BJ (cell line): ENCODE measurements around the gene COBL. TPM values are rescaled to one million over a fixed set of nuclear protein-coding genes. Genes with fewer than 3 reads are reported as not detected.

Experiments used
- CTCF ChIA-PET: fragments of 350-600 bp; formaldehyde crosslinking; extraction: SDS; loops from one replicate; lab custom pipeline; 2021; ENCODE audit warnings: antibody characterized with exemption, inconsistent platforms; lab: Yijun Ruan, JAX
- POLR2A ChIA-PET: fragments of 300-600 bp; sonication (Branson Sonifier 250); formaldehyde crosslinking; extraction: SDS; loops from one replicate; lab custom pipeline; 2021; ENCODE audit warnings: antibody characterized with exemption; lab: Charles Lee
- DNase-seq: peaks from one replicate; pipeline ENCODE4 v3.0.0-alpha.2; 2011; ENCODE audit warnings: low read depth
- H3K27me3 ChIP-seq: 2 replicates; pipeline ENCODE4 v1.6.0; 2011; ENCODE audit warnings: low read length; ENCODE audit not compliant: control insufficient read depth, insufficient read depth
- H3K36me3 ChIP-seq: 2 replicates; pipeline ENCODE4 v1.5.1; 2011; ENCODE audit warnings: low read length; ENCODE audit not compliant: control insufficient read depth, insufficient read depth
- H3K4me3 ChIP-seq: 2 replicates; pipeline ENCODE4 v1.5.1; 2011; ENCODE audit warnings: low read depth, mild to moderate bottlenecking, control low read depth, low read length
- polyA plus RNA-seq: library from polyadenylated mRNA; depleted of rRNA; stranded (reverse); fragments of >200 nt; gene quantifications from 2 replicates; pipeline ENCODE4 v1.2.3, GENCODE V29; 2011
- TF ChIP-seq, protein P1 (sequence below): IDR thresholded peaks from 2 replicates; pipeline ENCODE4 v1.5.1; 2011; ENCODE audit warnings: low read depth, mild to moderate bottlenecking, control low read depth, inconsistent platforms, low read length, moderate library complexity; ENCODE audit not compliant: insufficient read depth

Gene COBL
- polyA plus RNA-seq, 1 experiment: not detected

DNA sequence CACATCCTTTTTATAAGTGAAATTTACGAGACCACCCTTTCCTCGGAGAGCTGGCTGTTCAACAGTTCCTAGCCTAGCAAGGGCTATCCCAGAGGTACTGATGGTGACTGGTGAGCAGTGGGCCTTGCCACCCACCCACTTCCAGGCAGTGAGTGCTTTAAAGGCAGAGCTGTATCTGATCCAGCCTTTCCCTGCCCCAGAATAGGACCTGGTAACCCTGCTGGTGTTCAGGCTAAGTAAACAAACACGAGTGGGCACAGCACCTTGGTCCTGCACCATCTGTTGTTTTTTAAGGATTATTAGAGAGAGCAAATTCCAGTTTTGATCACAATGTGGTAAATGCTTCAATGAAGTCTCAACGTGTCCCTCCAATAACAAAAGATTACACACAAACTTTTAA lies 75.7 kb downstream of the COBL start:
- TF ChIP-seq, protein P1, sequence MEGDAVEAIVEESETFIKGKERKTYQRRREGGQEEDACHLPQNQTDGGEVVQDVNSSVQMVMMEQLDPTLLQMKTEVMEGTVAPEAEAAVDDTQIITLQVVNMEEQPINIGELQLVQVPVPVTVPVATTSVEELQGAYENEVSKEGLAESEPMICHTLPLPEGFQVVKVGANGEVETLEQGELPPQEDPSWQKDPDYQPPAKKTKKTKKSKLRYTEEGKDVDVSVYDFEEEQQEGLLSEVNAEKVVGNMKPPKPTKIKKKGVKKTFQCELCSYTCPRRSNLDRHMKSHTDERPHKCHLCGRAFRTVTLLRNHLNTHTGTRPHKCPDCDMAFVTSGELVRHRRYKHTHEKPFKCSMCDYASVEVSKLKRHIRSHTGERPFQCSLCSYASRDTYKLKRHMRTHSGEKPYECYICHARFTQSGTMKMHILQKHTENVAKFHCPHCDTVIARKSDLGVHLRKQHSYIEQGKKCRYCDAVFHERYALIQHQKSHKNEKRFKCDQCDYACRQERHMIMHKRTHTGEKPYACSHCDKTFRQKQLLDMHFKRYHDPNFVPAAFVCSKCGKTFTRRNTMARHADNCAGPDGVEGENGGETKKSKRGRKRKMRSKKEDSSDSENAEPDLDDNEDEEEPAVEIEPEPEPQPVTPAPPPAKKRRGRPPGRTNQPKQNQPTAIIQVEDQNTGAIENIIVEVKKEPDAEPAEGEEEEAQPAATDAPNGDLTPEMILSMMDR: no peak
- H3K4me3 ChIP-seq: no peak overlapping the region
- ChIA-PET CTCF (no interaction called here), POLR2A (no interaction called here)
- H3K27me3 ChIP-seq: no peaks in the 10 kb centered on the region
- H3K36me3 ChIP-seq: no peaks in the 10 kb centered on the region
- no peak for DNase-seq

DNA sequence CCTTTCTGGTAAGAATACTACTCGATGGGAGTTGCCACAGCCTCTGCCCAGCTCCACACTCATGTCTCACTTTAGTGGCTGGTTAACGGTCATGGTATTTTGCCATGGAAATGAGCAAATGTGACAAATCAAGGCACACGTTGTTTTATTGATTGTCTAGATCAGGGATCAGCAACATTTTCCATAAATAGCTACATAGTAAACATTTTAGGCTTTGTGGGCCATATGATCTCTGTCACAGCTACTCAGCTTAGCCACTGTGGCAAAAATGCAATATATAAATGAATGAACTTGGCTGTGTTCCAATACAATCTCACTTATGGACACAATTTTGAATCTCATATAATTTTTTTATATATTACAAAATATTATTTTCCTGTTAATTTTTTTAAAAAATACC lies 76.9 kb downstream of the COBL start:
- ChIA-PET CTCF (no interaction called here), POLR2A (no interaction called here)
- no peaks in the 10 kb centered on the region for H3K27me3 ChIP-seq
- TF ChIP-seq, protein P1: no peak
- no peak overlapping the region for H3K4me3 ChIP-seq
- H3K36me3 ChIP-seq: no peaks in the 10 kb centered on the region
- DNase-seq: no peak

DNA sequence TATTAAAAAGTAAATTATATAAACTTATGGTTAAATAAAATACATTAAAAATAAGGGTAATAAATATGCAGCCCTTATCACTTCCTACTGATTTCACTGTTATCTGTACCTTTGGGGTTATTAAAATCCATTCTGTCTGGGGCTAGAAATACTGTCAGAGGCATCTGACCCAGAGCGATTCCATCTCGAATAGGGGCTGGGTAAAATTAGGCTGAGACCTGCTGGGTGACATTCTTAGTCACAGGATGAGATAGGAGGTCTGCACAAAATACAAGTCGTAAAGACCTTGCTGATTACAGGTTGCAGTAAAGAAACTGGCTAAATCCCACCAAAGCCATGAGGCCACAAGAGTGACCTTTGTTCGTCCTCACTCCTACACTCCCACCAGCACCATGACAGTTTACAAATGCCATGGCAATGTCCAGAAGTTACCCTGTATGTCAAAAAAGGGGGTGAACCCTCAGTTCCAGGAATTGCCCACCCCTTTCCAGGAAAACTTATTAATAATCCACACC lies 77.6 kb downstream of the COBL start:
- Histone ChIP-seq H3K27me3 (no peaks in the 10 kb centered on the region), H3K4me3 (no peak overlapping the region), H3K36me3 (no peaks in the 10 kb centered on the region)
- CTCF ChIA-PET: no interaction called here
- POLR2A ChIA-PET: no interaction called here
- TF ChIP-seq, protein P1: no peak
- no peak for DNase-seq

DNA sequence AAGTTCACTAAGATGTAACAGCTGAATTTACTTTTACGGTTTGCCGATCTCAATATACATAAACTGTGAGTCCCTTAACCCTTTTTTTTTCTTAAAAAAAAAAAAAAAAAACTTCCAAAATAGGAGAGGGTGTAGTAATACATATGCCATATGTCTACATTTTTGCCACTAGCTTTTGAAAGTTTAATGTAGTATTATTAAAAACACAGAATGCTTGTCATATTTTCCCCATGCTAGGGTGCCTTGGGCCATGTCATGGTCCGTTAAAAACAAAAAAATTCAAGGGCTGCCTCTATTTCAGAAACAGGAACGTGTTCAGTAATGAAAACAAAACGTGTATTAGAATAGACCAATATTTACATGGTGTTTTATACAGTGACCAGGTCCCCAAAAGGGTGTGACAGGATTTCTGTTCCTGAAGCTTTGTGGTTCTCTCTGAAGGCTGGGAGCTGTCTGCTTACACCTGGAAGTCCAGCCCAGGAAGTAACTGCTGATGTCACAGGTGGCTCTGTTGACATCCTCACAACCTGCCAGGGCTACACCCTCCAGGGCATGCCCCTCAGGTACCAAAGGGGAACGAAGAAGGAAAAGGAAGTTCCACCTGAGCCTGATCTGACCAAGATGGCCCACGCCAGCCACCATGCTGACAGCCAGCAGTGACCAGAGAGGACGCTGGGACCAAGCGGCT lies 79.0 kb downstream of the COBL start:
- no peak overlapping the region for H3K4me3 ChIP-seq
- no peaks in the 10 kb centered on the region for H3K36me3 ChIP-seq
- TF ChIP-seq, protein P1: no peak
- no peak for DNase-seq
- POLR2A ChIA-PET: no interaction called here
- CTCF ChIA-PET: no interaction called here
- no peaks in the 10 kb centered on the region for H3K27me3 ChIP-seq

DNA sequence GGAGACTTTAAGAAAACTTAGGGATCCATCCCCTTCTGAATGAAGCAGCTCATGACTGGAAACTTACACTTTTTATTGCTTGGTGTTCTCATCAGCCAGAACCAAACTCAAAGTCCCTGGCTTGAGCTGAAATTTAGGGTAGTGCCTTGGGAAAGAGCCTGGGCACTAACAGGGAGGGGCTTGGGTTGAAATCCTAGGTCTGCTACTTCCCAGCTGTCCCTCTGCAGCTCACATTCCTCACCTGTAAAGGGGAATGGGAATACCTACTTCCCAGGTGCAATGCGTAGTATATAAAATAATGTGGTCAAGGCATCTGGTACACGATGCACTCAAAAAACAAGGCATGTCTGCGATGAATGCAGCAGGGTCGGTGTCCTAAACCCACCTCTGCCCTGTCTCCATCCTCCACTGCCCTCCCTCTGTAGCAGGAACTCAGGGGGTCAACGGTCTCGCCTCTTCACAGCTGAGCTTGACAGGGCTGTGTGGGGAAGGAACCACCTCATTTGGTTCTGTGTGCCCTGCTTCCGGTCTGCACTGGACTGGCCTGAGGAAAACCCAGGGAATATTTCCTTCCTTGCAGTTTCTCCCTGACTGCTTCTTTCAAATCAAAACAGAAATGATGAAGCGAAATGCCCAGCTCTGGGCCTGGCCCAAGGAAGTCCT lies 80.0 kb downstream of the COBL start:
- no peak for DNase-seq
- TF ChIP-seq, protein P1: no peak
- H3K27me3 ChIP-seq: no peaks in the 10 kb centered on the region
- POLR2A ChIA-PET: no interaction called here
- no peak overlapping the region for H3K4me3 ChIP-seq
- no peaks in the 10 kb centered on the region for H3K36me3 ChIP-seq
- CTCF ChIA-PET: no interaction called here
